PC-9 (cell line): ENCODE data around the gene FNDC11. TPM values are rescaled to one million over a fixed set of nuclear protein-coding genes. Genes with fewer than 3 reads are reported as not detected.

ENCODE experiments used
- BruUV-seq: library from RNA; stranded (reverse); fragments of 400-500 nt; replicated peaks from 2 replicates; lab custom pipeline; 2021; lab: Mats Ljungman, UMichigan
- CTCF ChIA-PET: fragments of 300-600 bp; sonication (Branson Sonifier 250); formaldehyde crosslinking; loops from one replicate; lab custom pipeline; 2022; ENCODE audit warnings: antibody characterized with exemption; lab: Charles Lee
- POLR2A ChIA-PET: fragments of 300-600 bp; sonication (Branson Sonifier 250); formaldehyde crosslinking; loops from one replicate; lab custom pipeline; 2022; ENCODE audit warnings: antibody characterized with exemption; ENCODE audit not compliant: unreplicated experiment; lab: Charles Lee
- DNase-seq, 2 experiments: peaks; one replicate each; pipeline versions ENCODE4 v3.0.0 to v3.0.0-alpha.2; 2015 to 2022; ENCODE audit warnings: mixed read lengths in 1 of 2
- H2AFZ ChIP-seq: fragments of 200-600 bp; sonication (generic); 2 replicates; pipeline ENCODE4 v1.8.1; 2017; ENCODE audit warnings: antibody characterized with exemption
- H3F3A ChIP-seq: fragments of 200-600 bp; sonication (generic); 2 replicates; pipeline ENCODE4 v1.8.1; 2017; ENCODE audit warnings: antibody characterized with exemption, mild to moderate bottlenecking, low read depth; ENCODE audit not compliant: insufficient read depth
- H3K27ac ChIP-seq: fragments of 200-600 bp; sonication (generic); 2 replicates; pipeline ENCODE4 v1.6.1; 2016; ENCODE audit warnings: mixed run types
- H3K27me3 ChIP-seq: fragments of 200-600 bp; sonication (generic); 2 replicates; pipeline ENCODE4 v1.6.1; 2016; ENCODE audit warnings: low read depth, mixed run types; ENCODE audit not compliant: insufficient read depth
- H3K36me3 ChIP-seq: fragments of 200-600 bp; sonication (generic); 2 replicates; pipeline ENCODE4 v1.6.1; 2016; ENCODE audit warnings: low read depth, mixed run types
- H3K4me1 ChIP-seq: fragments of 200-600 bp; sonication (generic); replicated peaks from 2 replicates; pipeline ENCODE4 v1.6.1; 2016; ENCODE audit warnings: mixed run types; ENCODE audit not compliant: insufficient read depth
- H3K4me2 ChIP-seq: fragments of 200-600 bp; sonication (generic); 2 replicates; pipeline ENCODE4 v1.6.1; 2017; ENCODE audit warnings: mixed run types
- H3K4me3 ChIP-seq: fragments of 200-600 bp; sonication (generic); 2 replicates; pipeline ENCODE4 v1.6.1; 2016; ENCODE audit warnings: mixed run types
- H3K79me2 ChIP-seq: fragments of 200-600 bp; sonication (generic); 2 replicates; pipeline ENCODE4 v1.6.1; 2017; ENCODE audit warnings: low read depth, mixed run types
- H3K9me2 ChIP-seq: fragments of 200-600 bp; sonication (generic); 2 replicates; pipeline ENCODE4 v1.8.1; 2017; ENCODE audit warnings: mild to moderate bottlenecking; ENCODE audit not compliant: insufficient read depth
- H3K9me3 ChIP-seq: fragments of 200-600 bp; sonication (generic); 2 replicates; pipeline ENCODE4 v1.8.1; 2016; ENCODE audit warnings: low read depth; ENCODE audit not compliant: insufficient read depth
- H4K20me1 ChIP-seq: fragments of 200-600 bp; sonication (generic); 2 replicates; pipeline ENCODE4 v1.8.1; 2017; ENCODE audit not compliant: insufficient read depth
- EZH2 ChIP-seq: fragments of 200-600 bp; sonication (generic); IDR thresholded peaks from 2 replicates; pipeline ENCODE4 v1.8.0; 2017; ENCODE audit warnings: antibody characterized with exemption, low read depth
- intact Hi-C: fragments of 100-400 bp; cut with micrococcal nuclease; formaldehyde crosslinking; loops from one replicate; pipeline ENCODE4 v1.10.0; 2022; ENCODE audit not compliant: unreplicated experiment
- total RNA-seq: library from RNA; stranded (reverse); gene quantifications from 2 replicates; pipeline ENCODE4 v1.2.3, GENCODE V29; 2021
- TF ChIP-seq, protein P1 (sequence below): fragments of 200-600 bp; sonication (generic); conservative IDR thresholded peaks from 2 replicates; pipeline ENCODE4 v1.6.1; 2017; ENCODE audit warnings: mixed run types, antibody characterized with exemption, mild to moderate bottlenecking, moderate library complexity

The FNDC11 gene
- total RNA-seq, 1 experiment from 2014 or later: 7.7 TPM

DNA sequence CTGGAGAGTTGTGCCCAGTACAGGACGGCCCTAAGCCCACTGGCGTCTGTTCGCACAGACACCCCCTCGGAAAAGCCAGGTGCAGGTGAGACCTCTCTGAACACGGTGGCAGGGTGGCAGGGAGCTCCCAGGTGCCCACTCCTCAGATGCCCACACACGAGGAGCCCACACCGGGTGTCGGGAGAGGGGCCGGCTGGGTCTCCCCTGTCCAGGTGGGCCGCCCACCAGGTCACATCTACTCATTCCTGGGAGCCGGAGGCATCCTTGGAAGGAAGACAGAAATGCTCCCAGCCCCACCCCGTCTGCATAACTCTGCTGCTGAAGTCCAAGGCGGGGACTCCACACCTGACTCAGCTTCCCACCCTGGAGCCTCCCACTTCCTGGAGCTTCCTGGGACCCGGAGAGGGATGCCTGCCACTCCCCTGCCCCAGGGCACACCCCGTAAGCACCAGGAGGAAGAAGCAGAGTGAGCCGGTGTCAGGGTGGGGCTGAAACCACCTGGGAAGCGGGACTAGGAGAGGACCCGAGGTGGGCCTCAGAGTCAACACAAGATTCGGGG, 8.9 kb upstream of the FNDC11 start:
- H3F3A ChIP-seq: peaks cover 26% of the 10 kb centered on the region; the same call in 1 of the 2 replicates
- peaks cover 63% of the 10 kb centered on the region for H3K4me1 ChIP-seq
- no peaks in the 10 kb centered on the region for H3K79me2 ChIP-seq
- H2AFZ ChIP-seq: no peak overlapping the region
- TF ChIP-seq, protein P1, sequence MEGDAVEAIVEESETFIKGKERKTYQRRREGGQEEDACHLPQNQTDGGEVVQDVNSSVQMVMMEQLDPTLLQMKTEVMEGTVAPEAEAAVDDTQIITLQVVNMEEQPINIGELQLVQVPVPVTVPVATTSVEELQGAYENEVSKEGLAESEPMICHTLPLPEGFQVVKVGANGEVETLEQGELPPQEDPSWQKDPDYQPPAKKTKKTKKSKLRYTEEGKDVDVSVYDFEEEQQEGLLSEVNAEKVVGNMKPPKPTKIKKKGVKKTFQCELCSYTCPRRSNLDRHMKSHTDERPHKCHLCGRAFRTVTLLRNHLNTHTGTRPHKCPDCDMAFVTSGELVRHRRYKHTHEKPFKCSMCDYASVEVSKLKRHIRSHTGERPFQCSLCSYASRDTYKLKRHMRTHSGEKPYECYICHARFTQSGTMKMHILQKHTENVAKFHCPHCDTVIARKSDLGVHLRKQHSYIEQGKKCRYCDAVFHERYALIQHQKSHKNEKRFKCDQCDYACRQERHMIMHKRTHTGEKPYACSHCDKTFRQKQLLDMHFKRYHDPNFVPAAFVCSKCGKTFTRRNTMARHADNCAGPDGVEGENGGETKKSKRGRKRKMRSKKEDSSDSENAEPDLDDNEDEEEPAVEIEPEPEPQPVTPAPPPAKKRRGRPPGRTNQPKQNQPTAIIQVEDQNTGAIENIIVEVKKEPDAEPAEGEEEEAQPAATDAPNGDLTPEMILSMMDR: no peak
- no peak for TF ChIP-seq EZH2
- no peaks in the 10 kb centered on the region for H3K9me3 ChIP-seq
- DNase-seq: peak; percentile 95 to 96
- intact Hi-C loops: no loop called here
- peak overlapping the region; percentile 28; the same call in 1 of the 2 replicates for H3K4me3 ChIP-seq
- CTCF ChIA-PET: no interaction called here
- H3K36me3 ChIP-seq: no peaks in the 10 kb centered on the region
- H3K27ac ChIP-seq: peak overlapping the region; percentile 73
- POLR2A ChIA-PET: interaction anchor here (0.6 kb wide), 4 partner anchors 11 to 441 kb away, joined by 3 to 9 read pairs (median 6); no protein-coding TSS in a partner anchor
- no peaks in the 10 kb centered on the region for H3K27me3 ChIP-seq
- H3K4me2 ChIP-seq: peak overlapping the region; percentile 71
- no TSS peak for BruUV-seq
- H3K9me2 ChIP-seq: no peaks in the 10 kb centered on the region
- no peaks in the 10 kb centered on the region for H4K20me1 ChIP-seq

DNA sequence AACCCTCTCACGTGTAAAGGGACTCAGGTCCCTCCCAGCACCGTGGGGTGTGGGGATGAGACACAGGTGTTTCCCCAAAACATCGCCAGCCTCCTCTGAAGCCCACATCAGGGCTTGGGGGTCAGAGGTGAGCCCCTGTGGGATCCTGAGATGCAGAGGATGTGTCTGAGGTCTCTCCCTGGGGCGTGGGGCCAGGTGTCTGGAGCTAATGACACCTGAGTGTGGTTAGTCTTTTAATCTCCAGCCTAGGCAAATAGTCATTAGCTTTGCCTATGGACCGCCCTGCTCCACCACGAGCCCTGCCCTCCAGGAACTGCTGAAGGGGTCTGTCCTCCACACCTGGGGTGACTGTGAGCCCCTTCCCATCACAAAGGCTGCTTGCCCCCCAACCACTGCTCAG, 8.1 kb upstream of the FNDC11 start:
- no TSS peak for BruUV-seq
- no peak for DNase-seq
- Histone ChIP-seq H3K36me3 (no peaks in the 10 kb centered on the region), H3K4me1 (peaks cover 57% of the 10 kb centered on the region), H3K79me2 (no peaks in the 10 kb centered on the region), H2AFZ (no peak overlapping the region), H3K9me3 (no peaks in the 10 kb centered on the region), H3K9me2 (no peaks in the 10 kb centered on the region), H4K20me1 (no peaks in the 10 kb centered on the region), H3K27me3 (no peaks in the 10 kb centered on the region), H3K27ac (peak overlapping the region; percentile 73), H3F3A (peaks cover 26% of the 10 kb centered on the region; the same call in 1 of the 2 replicates), H3K4me2 (peak overlapping the region; percentile 71), H3K4me3 (no peak overlapping the region)
- intact Hi-C loops: no loop called here
- POLR2A ChIA-PET: interaction anchor here (0.6 kb wide), 2 partner anchors 10 to 96 kb away, joined by 3 to 8 read pairs; no protein-coding TSS in a partner anchor
- TF ChIP-seq, protein P1: no peak
- no peak for TF ChIP-seq EZH2
- CTCF ChIA-PET: interaction anchor here (0.9 kb wide), 1 partner anchor 96 kb away, joined by 5 read pairs; no protein-coding TSS in a partner anchor

DNA sequence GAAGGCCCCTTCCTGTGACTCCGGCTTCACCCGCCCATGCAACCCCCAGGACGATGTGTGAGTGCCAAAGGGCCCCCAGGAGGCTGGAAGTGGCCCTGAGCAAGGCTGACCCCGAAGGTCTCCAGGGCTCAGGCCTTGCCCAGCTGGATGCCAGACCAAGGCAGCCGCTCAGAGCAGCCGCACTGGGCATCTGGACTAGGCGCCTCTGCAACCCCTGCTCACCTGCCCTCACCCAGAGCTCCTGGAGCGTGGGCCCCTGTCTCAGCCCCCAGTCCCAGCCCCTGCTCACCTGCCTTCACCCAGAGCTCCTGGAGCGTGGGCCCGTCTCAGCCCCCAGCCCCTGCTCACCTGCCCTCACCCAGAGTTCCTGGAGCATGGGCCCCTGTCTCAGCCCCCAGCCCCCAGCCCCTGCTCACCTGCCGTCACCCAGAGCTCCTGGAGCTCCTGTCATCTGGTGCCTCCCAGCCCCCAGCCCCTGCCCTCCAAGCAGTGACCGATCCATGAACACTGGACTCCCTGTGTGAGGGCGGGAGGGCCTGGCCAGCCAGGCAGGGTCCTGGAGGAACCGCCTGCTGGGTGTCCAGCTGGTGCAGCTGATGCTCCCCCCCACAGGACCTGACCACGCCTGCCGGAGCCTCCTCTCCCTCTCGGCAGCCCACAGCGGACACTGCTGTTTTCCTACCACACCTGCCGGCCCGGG, 7.6 kb upstream of the FNDC11 start:
- Histone ChIP-seq H3K9me2 (no peaks in the 10 kb centered on the region), H3K27me3 (no peaks in the 10 kb centered on the region), H3K4me1 (peaks cover 57% of the 10 kb centered on the region), H2AFZ (no peak overlapping the region), H3K36me3 (no peaks in the 10 kb centered on the region), H3K4me3 (no peak overlapping the region), H3K4me2 (peak overlapping the region; percentile 71), H3F3A (peaks cover 26% of the 10 kb centered on the region; the same call in 1 of the 2 replicates), H3K9me3 (no peaks in the 10 kb centered on the region), H3K79me2 (no peaks in the 10 kb centered on the region), H3K27ac (peak overlapping the region; percentile 73; the same call in 1 of the 2 replicates), H4K20me1 (no peaks in the 10 kb centered on the region)
- no peak for DNase-seq
- BruUV-seq: no TSS peak
- ChIA-PET CTCF (interaction anchor here (0.9 kb wide), 1 partner anchor 95 kb away, joined by 5 read pairs; no protein-coding TSS in a partner anchor), POLR2A (no interaction called here)
- TF ChIP-seq, protein P1: no peak
- TF ChIP-seq EZH2: no peak
- intact Hi-C loops: no loop called here
